SIG-M5 (cell line): ENCODE data around the gene CFAP54.
"Not testable (repeated sequence)": the region's sequence is repeated elsewhere in the genome, so short reads cannot be mapped to it uniquely, and the experiment has no call there.

Experiments used
- DNase-seq: peaks from one replicate; lab custom pipeline; 2025; lab: John Stamatoyannopoulos, UW

The CFAP54 gene

DNA sequence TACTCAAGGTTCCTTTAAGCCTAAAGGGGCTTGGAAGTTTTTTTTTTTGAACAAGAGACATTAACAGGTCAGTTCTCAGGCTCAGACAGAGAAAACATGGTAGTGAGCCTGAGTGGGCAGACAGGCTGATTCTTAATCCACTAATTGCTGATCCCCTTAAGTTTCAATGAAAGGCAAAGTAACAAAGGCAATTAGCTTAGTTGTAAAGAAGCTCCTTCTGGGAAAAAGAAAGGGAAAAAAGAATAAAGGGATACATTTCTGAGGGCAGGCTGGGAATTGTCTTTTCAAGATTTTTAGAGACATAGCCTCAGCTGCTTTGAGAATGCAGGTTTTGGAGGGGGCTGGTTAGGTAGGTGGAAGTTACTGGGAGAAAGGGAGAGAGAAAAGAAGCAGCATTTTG, 133.8 kb downstream of the CFAP54 start:
- no peak for DNase-seq

DNA sequence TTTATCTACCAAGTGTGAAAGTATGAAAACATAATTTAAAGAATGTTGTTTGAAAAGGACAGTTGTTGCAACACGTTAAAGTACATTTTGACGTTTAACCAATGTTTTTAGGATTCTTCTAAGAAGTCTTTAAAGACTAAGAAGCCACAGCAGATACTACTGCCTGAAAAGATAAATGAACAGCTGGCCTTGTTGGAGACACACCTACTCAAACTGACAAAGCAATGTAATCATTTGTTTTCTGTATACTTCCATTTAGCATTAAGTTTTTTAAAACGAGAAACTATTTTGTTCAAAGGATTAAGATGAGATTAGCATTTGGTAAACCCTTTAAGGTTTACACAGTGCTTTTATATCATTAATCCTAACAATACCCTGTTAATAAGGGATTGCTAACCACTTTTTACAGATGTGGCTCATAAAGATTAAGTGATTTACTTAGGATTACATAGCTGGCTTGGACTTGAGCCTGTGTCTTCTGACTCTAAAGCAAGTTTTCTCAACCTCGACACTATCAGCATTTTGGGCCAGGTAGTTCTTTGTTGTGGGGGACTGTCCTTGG, 134.4 kb downstream of the CFAP54 start:
- no peak for DNase-seq

DNA sequence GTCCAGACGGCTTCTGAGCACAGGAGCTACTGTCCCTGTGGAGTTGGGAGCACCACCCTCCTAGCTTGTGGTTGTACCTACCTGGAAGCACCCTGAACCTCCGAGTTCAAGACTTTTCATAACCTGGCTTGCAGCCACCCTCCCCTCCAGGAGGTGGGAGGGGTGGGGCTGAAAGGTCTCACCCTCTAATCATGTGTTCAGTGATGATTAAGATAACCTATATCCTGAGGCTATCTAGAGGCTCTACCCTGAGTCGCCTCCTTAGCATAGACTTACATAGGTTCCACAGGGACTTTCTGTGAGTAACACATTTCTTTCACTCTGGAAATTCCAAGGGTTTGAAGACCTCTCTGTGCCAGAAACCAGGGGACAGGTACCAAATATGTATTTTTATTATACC, 146.5 kb downstream of the CFAP54 start:
- no peak for DNase-seq

DNA sequence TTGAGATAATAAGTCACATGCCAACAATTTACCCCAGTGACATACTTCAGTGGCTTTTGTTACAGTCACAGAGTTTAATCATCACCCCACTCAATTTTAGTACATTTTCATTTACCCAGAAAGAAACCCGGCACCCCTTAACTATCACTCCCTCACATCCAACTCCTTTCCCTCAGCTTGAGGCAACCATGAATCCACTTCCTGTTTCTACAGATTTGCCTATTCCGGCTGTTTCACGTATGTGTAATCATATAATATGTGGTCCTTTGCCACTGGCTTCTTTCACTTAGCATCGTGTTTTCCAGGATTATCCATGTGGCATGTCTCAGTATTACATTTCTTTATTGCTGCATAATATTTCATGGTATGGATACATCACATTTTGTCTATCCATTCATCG, 147.5 kb downstream of the CFAP54 start:
- DNase-seq: no peak

DNA sequence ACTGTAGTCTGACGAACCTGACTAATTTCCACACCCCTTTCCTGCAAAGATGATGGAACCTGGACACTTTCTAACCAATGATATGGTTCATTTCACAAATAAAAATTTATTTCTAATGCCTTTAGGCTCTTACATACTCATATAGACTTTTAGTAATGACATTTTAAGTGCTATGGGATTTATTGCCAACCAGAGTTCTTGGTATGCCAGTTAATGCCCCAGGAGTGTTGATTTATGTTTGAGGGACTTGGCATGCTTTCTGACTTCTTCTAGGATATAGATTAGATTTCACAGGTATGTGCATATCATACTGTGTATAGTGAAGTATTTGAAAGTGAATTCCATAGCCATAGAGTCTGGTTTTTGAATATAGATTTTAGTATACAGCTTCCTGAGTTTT, 159.5 kb downstream of the CFAP54 start:
- DNase-seq: no peak

DNA sequence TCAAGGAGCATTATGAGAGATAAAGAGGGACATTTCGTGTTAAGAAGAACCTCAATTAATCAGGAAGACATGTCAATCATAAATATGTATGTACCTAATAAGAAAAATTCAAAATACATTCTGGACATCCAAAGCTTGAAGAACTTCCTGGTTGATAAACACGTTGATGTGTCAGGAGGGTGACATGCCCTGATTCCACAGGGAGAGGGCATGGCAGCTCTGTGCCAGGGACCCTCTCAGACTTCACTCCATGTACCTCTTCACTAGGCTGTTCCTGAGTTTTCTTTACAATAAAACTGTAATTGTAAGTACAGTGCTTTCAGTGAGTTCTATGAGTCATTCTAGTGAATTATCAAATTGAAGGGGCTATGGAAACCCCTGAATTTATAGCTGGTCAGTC, 163.5 kb downstream of the CFAP54 start:
- DNase-seq: no peak

DNA sequence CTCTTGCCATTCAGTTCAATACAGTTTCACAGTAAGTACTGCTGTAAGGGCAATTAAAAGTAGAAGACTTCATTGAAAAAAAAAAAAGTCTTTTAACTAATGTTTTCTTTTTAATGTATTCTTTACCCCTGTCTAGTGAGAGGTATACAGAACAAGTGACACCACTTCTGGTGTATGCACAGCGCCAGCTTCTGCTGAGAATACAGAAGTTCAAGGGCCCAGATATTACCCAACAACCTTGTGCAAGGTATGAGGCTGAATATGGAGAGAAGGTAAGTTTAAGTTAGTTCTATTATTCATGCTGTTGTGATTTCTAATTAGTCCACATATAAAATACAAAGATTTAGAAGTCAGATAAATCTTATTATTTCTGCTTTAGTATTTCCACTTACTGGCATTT, 168.7 kb downstream of the CFAP54 start:
- DNase-seq: no peak

DNA sequence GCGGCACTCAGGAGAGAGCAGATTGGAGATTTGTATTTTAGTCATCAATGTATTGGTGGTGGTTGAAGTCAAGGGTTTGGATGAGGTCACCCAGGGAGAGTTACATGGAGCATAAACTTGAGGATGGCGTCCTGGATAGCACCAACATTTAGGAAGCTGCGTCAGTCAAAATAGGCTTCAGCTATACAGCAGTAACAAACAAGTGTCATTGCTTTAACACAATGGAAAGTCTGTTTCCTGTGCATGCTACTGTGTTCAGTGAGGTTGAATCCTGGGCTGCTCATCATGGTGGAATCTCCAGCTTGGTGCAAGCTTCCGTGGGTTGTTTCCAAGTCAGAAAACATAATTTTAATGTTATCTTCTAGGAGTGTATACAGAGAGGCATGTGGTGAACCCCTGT, 180.4 kb downstream of the CFAP54 start:
- no peak for DNase-seq

DNA sequence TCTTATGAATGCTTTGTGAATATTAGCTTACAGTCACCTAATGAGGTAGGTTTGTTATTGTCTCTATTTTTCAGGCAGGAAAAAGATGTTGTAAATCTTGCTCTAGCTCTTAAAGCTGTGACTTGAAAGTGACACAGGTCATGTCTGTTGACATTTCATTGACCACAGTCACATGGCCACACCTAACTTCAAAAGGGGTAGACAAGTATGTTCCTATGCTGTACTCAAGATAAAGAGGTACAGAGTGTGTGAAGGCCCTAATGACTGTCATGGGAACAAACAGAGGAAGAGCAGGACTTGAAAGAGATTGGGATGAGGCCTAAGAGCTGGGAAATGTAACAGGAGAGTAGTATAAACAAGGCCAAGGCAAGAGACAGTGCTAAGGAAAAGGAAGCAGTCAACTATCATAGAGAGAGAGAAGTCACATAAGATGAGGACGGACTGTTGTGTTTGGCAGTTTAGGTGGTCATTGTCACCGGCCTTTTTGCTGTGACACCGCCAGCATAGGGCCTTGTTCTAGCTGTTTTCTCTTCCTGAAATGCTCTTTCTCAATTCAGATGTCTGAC, 181.0 kb downstream of the CFAP54 start:
- no peak for DNase-seq

DNA sequence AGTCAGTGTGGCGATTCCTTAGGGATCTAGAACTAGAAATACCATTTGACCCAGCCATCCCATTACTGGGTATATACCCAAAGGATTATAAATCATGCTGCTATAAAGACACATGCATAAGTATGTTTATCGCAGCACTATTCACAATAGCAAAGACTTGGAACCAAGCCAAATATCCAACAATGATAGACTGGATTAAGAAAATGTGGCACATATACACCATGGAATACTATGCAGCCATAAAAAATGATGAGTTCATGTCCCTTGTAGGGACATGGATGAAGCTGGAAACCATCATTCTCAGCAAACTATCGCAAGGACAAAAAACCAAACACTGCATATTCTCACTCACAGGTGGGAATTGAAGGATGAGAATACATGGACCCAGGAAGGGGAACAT, 186.1 kb downstream of the CFAP54 start:
- not testable (repeated sequence) for DNase-seq

DNA sequence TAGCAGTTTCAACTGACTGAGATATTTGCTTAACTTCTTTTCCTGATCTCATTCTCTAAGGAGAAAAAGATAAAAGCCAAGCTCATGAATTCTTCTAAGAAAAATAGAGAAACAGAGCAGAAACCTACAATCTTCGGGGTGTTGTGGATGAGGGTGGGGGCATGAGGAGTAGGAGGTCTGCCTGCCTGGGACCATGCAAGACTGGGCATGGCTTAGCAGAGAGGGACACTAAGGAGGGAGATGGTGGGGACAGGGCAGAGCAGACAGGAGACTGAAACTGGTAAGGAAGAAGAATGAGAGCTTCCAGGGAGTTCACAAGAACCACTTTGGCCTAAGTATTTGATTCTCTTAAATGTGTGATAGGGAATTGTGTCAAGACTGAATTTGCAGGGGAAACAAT, 188.0 kb downstream of the CFAP54 start:
- no peak for DNase-seq

DNA sequence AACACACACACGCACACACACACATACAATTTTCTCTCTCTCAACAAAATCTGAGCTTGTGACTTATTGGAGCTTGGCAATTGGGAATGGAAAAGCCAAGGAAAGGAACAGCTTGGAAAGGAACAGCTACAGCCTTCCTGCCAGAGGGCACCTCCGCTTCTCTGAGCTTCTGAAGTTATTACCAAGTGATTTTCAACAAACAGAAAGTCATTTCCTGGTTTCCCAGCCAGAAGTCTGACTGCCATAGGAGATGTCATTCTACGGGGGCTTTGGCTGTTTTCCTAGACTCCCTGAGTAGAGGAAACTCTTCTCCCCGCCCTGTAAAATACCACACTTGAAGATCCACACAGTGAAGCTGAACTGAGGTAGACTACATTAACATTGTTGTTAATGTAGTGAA, 198.3 kb downstream of the CFAP54 start:
- DNase-seq: no peak

DNA sequence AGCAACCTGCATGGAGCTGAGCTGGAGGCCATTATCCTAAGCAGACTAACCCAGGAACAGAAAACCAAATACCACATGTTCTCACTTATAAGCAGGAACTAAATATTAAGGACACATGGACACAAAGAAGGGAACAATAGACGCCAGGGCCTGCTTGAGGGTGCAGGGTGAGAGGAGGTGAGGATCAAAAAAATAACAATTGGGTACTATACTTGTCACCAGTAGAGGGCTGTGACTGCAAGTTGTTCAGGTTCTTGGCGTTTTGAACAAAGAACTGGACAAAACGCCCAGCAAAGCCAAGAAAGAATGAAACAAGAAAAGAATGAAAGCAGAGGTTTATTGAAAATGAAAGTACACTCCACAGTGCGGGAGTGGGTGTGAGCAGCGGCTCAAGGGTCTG, 209.1 kb downstream of the CFAP54 start:
- DNase-seq: no peak

DNA sequence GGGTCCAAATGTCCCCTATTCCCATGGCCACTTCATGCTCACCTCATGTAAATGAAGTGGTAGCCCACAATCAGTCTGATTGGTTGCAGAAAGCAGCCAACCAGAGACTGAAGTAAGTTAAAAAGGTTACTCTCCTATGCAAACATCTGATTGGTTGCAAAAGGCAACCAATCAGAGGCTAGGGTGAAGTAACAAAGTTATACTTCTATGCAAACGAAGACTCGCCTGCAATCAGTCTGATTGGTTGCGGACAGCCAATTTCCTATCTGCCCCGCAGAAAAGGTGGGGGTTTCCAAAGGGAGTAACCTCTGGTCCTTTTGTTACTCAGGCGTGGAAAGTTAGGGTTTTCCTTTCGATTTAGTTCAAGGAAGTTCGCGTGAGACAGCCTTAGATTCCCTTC, 209.6 kb downstream of the CFAP54 start:
- DNase-seq: no peak

DNA sequence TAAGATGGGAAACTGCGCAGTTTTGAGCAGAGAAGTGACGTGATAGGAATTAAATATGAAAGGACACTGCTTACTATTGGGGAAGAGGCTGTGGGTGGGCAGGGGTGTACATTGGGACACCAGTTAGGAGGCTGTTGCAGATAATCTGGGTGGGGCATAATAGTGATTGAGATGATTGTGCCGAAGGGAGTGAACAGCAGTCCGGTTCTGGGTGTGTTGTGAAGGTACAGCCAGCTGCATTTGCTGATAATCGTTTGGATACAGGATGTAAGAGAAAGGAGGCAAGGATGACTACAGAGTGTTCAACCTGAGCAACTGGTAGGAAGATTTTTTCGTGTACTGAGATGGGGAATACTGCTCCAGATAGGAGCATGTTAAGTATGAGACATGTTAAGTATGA, 212.5 kb downstream of the CFAP54 start:
- no peak for DNase-seq

DNA sequence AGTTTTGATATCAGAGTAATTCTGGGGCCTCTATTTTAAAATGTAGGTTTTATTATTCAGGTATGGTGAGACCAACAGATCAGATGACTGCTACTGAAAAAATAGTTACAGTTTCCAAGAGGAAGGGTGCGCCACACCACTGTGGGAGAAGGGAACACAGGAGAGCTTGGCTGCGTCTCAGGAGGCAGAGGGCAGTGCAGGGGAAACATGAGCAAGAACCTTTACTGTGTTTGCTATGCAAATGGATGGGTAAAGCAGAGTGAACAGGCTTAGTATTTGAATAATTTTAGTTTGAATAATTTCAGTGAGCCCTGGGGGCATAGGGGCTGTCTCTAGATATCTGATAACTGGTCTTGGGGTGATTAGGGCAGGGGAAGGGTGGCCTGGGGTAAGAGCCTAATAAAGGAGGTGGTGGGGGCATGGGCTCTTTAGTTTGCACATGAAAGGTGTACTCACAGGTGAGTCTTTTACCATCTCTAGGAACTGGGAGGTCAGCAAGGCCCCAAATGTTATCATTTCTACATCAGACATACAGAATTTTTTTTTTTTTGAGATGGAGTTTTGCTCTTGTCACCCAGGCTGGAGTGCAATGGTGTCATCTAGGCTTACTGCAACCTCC, 220.9 kb downstream of the CFAP54 start:
- no peak for DNase-seq

DNA sequence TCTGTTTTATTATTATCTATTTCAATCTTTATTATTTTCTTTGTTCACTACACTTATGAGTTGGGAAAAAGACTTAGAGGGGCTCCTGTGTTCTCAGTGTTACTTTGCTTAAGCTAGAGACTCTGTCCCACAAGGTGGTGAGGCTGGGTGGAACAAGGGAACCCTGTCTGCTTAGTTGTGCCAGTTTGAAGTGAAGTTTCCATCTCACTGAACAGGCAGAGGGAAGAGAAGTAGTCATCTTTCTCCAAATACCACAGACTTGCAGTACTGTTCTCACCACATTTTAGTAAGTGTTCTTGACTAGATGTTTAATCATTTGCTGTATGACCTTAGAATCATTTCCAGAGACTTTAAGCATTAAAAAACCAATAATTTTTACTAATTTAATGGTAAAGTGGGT, 222.0 kb downstream of the CFAP54 start:
- DNase-seq: no peak

DNA sequence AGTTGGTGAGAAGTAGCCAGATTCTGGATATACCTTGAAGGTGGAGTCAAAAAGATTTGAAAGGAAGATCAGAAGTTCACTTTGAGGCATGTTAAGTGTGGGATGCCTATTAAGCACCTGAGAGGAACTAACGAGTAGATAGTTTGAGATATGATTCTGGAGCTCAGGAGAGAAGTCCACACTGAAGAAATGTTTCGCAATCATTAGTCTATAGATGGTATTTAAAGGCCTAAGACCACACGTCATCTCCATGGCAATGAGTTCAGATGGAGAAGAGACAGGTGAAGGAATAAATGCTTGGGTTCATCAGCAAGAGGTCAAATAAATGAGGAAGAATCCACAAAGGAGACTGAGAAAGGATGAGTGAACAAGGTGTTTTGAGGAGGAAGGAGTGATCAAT, 224.8 kb downstream of the CFAP54 start:
- no peak for DNase-seq

DNA sequence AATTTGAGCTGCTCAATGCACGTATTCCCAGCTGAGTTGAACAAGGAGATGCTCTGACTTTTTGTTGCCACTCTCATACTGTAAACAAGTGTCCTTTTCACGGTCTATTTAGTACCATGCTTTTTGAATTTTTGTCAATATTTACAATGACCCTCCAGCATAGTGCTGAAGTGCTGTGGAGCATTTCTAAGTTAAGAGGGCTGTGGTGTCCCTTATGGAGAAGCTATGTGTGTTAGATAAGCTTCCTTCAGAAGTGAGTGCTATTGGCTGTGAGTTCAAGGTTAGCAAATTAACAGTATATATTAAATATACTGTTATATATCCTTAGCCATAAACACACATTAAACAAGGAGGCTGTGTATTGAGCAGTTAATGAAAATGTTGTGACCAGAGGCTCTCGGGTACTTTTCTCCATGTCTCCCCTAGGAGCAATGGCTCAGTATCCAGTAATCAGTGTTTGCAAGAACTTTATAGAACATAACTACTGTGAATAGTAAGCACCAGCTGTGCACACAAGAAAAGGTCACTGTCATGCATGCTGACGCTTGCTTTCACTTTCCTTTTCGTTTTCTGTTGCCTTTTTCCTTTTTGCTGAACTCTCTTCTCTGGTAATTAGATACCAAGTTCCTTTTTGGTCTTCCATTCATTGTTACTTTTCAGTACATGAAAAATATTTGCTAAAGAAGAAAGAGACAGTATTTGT, 230.4 kb downstream of the CFAP54 start:
- DNase-seq: no peak

DNA sequence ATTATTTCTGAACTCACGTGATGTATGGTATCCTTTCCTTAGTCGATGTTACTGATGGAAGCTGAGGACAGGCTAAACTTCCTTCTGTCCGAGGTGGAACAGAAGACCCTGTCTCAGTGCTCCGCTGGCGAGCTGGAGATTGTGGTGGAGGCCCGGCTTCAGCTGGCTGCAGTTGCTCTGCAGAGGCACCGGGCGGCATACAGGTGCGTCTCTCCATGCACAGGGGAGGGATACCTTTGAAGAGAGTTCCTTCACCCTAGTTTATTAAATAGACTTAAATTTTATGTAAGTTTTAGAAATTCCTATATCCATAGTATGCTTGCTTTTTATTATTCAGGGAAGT, 231.0 kb downstream of the CFAP54 start:
- DNase-seq: no peak

DNA sequence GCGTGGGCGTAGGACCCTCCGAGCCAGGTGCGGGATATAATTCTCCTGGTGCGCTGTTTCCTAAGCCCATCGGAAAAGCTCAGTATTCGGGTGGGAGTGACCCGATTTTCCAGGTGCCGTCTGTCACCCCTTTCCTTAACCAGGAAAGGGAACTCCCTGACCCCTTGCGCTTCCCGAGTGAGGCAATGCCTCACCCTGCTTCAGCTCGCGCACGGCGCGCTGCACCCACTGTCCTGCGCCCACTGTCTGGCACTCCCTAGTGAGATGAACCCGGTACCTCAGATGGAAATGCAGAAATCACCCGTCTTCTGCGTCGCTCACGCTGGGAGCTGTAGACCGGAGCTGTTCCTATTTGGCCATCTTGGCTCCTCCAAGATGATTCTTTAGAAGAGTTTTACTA, 240.1 kb downstream of the CFAP54 start:
- not testable (repeated sequence) for DNase-seq

DNA sequence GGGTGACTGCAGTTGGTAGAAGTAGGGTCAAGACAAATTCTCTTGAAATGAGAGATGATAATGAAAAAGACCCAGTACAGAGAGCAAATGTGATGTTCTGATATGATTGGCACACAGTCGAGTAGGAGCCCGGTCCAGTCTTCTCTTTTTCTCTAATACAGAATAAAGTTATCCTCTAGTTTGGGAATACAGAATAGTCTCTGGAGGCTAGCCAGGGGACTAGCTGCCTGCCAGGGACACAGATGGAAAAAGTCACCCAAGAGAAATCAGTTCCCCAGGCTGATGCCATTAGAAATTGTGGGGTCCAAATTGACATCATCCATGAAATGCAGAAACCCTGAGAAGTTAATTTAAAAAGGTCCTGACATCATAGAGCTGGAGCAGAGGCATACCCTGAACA, 240.5 kb downstream of the CFAP54 start:
- DNase-seq: no peak

DNA sequence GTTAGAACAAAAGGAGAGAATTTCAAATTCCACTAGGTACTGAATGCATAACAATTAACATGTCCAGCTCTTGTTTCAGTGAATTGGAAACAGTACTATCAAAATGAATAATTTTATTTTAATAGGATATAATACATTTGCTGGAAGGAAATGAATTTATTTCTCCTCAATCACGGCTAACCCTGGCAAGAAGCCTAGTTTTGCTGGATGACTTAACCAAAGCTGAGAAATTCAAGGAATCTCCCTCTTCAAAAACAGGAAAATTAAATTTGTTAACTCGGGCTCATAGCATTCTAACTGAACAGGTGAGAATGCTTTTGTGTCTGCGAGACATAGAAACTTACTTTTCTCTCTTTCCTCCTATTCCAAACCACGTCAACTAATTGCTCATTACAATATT, 254.2 kb downstream of the CFAP54 start:
- no peak for DNase-seq

DNA sequence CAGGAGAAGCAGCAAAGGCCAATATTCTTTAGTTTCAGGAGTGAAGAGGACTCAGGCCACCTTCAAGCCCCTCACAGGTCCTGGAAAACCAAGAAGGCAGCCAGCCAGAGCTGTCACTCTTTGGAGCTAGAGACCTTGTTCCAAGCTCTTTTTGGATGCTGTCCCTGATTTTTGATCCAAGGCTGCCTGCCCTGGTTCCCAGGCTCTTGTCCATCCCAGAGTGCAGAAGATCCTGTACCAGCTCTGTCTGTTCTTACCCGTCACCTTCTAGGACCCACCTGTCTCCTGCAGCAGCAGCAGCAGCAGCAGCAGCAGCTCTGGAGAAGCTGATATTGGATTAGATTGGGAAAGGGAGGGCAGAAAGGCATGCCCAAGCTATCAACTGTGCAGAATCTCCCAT, 260.6 kb downstream of the CFAP54 start:
- no peak for DNase-seq
